Measurements from ENCODE around the gene JAM3.

- TF ChIP-seq CTCF (IDR thresholded peaks at IDR 0.05), result no peak
- TF ChIP-seq EZH2 (IDR thresholded peaks at IDR 0.05; ENCODE audit: borderline replicate concordance, insufficient read depth, low read depth, low read length, poor library complexity, severe bottlenecking), result no peak
Measured at GRCh38 chr11:134140961-134141490, 72.2 kb downstream of the JAM3 start.

Data from B cell (primary cell).